GM18520 (cell line): ENCODE measurements around the gene ASCL2.

Source experiments
- ATAC-seq: cut with Tn5 transposase; IDR thresholded peaks from one replicate; pipeline ENCODE4 v1.9.1; 2021; ENCODE audit not compliant: unreplicated experiment

Gene ASCL2

GRCh38 chr11:2263071-2263565 lies 7.3 kb downstream of the ASCL2 start:
- no peak for ATAC-seq

DNA sequence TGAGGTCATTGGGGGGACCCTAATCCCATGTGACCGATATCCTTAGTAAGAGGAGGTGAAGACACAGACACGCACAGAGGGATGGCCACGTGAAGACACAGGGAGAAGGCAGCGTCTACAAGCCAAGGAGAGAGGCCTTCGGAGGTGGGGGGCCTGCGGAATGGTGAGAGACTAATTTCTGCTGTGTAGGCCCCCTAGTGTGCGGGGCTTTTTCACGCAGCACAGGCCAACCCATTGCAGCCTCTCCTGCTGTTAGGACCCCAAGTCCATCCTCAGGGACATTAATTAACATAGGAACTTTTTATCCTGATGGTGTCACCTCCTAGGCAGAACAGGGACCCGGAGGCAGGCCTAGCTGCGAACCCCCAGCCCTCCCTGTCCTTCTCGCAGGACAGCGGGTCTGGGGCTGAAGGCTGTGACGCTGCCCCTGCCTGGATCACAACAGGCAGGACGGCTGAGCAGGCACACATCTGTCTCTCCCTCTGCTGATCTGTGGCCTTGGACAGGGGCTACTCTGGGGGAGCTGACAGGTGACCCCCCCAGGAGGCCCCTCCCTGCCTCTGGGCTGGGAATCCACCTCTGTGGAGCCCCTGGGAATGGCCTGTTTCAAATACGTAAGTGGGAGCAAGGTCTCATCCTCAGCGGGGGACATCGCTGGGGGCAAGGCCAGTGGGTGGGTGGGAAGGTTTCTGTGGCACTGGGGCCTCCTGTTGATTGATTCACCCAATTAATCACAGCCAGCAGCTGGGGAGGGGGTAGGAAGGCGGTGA lies 7.9 kb downstream of the ASCL2 start:
- ATAC-seq = no peak

- ATAC-seq = no peak
Observed at GRCh38 chr11:2261436-2262230, 8.8 kb downstream of the ASCL2 start.

DNA sequence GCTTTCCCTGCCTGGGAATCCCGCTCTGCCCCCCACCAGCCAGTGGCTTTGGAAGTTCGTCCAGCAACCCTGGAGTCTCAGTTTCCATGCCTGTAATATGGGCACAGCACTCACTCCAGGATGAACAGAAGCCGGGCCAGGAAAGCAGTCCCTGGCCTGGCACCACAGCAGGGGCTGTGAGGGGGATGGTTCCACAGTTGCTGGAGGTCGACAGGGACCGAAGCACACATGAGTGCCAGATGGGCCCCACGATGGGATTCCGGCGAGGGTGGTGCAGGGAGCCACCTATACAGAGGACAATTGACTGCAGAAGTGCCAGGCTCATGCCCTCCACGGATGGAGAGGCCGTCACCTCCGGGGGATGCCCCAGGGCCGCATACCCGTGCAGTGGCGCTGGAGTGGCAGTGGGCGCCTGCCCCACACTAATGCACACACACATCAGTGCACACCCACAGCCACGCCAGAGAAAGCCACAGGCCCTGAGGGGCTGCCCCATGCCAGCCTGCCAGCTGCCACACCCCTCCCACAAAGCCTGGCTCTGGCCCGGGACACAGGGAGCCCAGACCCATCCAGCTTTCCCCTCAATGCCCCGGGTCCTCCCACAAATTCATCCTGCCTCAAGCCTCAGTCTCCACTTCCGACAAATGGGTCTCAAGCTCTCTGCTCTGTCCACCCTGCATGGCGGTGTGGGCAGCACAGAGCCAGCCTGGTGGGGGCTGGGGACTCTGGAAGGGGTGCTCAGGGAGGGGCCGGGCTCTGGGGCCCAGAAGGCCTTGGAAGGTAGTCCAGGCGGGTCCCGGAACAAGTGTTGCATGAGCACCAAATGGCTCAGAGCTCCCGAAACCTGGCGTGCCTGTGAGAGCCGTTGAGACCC lies 9.7 kb downstream of the ASCL2 start:
- ATAC-seq = no peak

DNA sequence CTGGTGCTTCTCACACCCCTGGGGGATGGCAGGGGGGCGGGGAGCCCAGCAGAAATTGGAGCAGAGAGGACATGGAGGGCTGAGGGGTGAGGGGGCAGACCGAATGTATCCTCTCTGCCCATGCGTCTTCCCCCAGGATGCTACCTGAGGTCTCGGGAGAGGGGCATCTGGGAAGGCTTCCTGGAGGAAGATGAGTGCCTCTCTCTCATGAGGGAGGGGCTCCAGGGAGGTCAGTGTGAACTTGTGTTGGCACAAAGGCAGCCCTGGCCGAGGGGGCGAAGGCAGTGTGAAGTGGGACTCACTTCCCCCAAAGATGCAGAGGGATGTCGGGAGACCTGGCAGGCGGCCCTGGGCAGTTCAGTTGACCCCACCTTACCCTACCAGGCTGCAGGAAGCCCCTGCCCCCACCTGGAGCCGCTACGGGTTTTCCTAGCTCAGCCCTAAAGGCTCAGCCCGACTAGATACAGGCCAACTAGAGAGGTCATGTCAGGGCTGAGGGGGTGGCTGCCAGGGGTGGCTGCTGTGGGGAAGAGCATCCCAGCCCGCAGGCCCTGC lies 10.4 kb downstream of the ASCL2 start:
- no peak for ATAC-seq

GRCh38 chr11:2259466-2259830 lies 10.9 kb downstream of the ASCL2 start:
- ATAC-seq = no peak

DNA sequence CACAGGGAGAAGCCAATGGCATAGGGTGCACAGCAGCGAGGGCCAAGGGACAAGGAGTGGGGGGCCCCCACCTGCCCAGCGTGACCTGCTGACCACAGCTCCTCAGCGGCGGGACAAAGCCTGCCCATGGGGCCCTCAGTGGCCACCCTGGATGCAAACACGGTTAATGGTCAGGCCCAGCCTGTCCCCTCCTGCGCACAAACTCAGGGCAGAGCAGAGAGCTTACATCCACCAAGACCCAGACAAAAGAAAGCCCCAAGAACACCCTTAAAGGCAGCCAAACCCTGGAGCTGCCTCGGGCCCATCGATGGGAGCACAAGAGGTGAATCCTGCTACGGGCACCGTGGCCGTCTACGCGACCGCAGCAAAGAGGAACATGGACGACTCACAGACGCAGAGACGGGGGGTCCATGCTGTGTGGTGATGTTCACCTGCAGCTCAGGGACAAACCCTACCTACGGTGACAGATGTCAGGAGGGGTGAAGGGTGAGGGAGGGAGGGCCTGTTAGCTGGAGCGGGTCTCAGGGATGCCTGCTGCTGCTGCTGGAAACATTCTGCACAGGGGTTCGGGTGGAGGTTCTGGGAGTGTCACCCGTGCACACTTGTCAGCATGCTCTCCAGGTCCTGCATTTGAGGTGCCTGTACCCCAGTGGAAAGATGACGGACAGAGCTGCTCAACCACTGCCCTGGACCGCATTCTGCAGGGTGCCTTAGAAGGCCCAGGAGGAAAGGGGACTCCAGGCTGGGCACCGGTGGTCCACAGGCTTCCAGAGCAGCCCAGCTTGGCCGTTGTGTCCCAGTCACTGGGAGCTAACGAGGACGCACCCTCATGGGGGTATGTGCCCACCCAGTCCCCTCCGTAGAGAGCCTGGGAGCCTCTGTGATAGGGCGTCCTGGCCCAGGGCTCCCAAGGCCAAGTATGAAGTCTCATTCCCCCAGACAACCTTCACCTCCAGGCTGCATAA lies 11.6 kb downstream of the ASCL2 start:
- no peak for ATAC-seq

DNA sequence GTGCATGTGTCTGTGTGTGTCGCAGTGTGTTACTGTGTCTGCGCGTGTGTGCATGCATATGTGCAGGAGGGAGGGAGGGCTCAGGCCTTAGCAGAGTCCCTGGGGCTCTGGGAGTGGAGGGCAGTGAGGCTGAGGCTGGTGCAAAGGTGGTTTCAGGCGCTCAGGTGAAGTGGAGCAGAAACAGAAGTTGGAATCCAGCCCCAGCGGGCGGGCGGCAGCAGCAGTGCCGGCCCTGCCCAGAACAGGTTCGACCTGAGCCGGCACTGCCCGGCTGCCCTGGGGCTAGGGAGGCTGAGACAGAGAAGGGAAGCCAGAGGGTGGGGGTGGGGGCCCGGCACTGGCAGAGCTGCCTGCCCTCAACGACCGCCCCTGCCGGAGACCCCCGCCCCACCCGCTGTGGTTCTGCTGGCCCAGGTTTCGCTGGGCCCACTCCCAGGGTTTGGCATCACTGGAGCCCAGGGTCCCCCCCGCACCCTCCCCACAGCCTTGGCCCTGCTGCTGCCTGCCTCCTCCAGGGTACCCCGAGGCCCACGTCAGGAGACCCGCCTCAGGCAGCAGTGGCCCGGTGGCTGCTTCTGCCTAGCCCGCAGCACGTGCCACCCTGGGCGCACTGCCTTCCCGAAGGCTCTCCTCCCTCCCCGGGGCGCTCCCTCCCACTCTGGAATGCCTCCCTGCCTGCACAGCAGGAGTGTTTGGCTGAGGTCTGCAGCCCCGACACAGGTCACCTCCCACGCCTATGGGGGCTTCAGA lies 13.3 kb downstream of the ASCL2 start:
- no peak for ATAC-seq

- no peak for ATAC-seq
Observed at GRCh38 chr11:2256293-2256913, 14.0 kb downstream of the ASCL2 start.

GRCh38 chr11:2252018-2252417 lies 18.4 kb downstream of the ASCL2 start:
- no peak for ATAC-seq

- no peak for ATAC-seq
Observed at GRCh38 chr11:2251138-2251537, 19.2 kb downstream of the ASCL2 start.

DNA sequence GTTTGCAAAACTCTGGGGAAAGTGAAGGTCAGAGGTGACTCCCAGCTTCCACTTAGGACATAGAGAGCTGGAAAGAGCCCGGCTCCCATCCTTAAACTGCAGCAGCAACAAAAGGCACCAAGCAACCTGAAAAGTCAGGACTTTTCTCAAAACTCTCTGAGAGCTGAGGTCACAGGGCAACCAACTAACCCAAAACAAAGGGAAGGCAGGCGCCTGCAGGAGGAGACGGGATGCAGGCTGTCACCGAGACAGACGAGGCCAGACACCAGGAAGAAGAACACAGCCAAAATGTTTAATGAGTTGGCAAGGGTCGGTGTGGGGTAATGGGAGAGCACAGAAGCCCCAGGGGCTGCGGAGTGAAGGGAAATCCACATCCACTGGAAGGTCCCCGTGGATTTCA lies 19.9 kb downstream of the ASCL2 start:
- ATAC-seq = no peak

DNA sequence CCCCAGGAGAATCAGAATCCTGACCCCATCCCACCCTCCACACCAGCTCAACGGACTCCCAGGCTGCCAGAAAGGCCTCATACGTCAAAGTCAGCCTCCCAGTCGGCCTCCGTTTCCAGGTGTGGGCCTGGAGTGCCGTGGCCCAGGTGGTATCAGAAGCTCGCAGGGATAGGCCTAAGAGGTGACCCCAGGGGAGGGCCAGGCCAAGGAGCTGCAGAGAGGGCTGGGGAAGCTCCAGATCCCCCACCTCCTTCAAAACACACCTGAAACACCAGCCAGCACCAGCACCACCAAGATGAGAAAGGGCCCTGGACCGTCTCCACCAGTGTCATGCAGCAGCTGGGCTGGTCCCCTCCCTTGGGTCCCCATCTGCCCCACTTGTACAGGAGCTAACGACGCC lies 20.3 kb downstream of the ASCL2 start:
- ATAC-seq = no peak

DNA sequence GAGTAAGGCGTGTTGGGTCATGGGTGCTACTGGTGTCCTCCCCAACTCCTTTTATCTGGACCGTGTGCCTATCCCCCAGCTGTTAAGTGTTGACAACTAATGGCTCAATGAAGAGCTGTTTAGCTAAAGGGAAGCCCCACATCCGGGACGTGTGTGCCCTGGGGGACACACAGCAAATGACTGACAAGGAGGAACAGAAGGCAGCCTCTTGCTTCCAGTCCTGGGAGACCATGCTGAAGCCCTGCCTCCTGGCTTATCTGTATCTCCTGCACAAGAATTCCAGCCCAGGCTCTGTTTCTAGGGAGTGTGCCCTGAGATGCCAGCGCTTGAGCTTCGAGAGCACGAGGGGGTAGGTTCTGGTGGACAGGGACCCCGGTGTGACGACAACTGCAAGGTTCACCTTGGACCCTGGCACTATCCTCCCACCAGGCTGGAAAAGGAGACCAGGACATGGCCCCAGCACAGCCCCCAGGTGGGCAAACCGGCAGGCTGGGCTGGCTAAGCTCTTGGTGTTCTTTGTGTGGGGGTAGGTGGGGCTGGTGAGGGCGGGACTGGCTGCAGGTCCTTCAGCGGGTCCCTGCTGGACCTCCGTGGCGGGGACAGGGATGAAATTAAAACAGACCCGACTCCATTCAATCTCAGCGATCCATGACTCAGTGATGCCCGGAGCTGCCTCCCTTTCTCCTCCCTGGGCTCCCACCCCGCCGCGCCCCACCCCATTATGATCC lies 21.0 kb downstream of the ASCL2 start:
- ATAC-seq = no peak

DNA sequence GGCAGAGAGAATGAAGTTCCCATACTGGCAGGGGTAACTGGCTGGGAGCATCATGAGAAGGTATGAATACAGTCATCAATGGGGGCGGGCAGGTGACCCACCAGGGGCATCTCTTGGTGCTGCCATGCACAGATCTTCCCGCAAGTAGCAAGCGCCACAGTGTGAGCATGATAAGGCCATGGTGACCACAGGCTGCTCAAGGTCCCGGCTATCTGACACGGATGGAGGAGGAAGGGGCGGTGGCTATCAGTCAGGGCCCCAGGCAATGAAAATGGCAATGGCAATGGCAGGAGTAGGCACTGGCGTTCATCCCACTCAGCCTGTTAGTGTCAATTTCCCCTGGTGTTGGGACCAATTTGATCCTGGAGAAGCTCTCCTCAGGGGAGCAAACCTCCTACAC lies 21.6 kb downstream of the ASCL2 start:
- no peak for ATAC-seq

DNA sequence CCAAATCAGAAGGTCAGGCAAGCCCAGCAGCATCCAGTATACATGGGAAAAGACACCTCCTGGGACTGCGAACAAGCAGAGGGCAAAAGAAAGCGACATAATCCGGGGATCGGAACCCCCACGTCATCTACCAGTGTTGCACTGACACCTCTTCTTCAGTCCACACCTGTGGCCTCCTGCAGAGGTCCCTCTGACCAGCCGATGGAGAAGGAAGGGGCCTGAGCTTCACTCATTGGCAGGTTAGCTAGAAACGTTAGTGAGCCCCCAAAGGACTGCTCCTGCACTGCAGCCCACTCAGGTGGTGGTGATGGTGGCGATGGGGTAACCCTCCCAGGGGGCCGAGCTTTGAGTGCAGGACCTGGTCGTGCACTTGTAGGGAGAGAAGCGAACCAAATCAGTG lies 22.1 kb downstream of the ASCL2 start:
- ATAC-seq = no peak

DNA sequence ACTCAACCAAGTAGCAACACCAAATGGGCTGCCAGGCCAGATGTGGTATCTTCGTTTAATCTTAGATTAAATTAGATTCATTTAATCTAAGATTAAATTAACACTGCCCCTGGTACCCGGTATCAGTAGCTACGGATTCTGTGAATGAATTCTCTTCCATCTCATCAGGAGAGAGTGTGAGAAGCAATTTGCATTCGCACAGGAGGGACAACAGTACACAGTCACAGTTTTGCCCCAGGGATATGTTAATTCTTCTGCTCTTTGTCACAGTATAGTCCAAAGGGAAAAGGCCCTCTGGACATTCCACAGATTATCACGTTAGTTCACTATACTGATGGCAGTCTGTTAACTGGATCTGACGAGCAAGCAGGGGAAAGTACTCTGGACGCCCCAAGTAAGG lies 22.9 kb downstream of the ASCL2 start:
- ATAC-seq = no peak

DNA sequence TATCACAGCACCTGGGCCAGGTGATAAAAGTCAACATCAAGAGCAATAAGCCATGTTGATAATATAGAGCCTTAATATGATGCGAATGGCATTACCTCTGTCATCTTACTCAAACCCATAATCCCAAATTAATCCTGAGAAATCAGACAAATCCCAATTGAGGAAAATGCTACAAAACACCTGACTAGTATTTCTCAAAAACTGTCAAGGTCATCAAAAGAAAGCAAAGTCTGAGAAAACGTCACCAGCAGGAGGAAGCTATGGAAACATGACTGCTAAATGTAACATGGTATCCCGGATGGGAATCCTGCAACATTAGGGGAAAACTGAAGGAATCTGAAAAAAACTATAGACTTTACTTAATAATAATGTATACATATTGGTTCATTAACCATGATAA lies 29.6 kb downstream of the ASCL2 start:
- no peak for ATAC-seq
